H1 (cell line): ENCODE results near the gene AIRE. TPM values are rescaled to one million over a fixed set of nuclear protein-coding genes. Genes with fewer than 3 reads are reported as not detected.
A peak's percentile ranks its signal among the peaks of the same experiment; 100 is the strongest.

ENCODE experiments used
- CTCF ChIA-PET: fragments of 300-600 bp; sonication (Branson Sonifier 250); formaldehyde crosslinking; loops from one replicate; lab custom pipeline; 2021; ENCODE audit not compliant: partially characterized antibody; lab: Charles Lee
- POLR2A ChIA-PET: fragments of 300-600 bp; sonication (Branson Sonifier 250); formaldehyde crosslinking; loops from one replicate; lab custom pipeline; 2021; ENCODE audit warnings: inconsistent platforms; ENCODE audit not compliant: partially characterized antibody; lab: Charles Lee
- DNase-seq, 2 experiments: peaks; one replicate each; pipeline versions ENCODE4 v3.0.0 to v3.0.0-alpha.2; 2010 to 2022; ENCODE audit warnings: low spot score in 2 of 2, low read depth in 1 of 2, mixed read lengths in 1 of 2
- FAIRE-seq: peaks from 2 replicates; lab custom pipeline; 2011; peaks lifted over from hg19 to GRCh38; lab: Jason Lieb, UNC
- H2AFZ ChIP-seq: 2 replicates; pipeline ENCODE4 v1.8.1; 2012; ENCODE audit warnings: low read length, inconsistent platforms
- H2AK5ac ChIP-seq: 2 replicates; pipeline ENCODE4 v1.6.1; 2013; ENCODE audit warnings: low read depth, low read length
- H2BK120ac ChIP-seq: replicated peaks from 2 replicates; pipeline ENCODE3; 2013; ENCODE audit warnings: low read depth, low read length, inconsistent platforms
- H2BK12ac ChIP-seq: 2 replicates; pipeline ENCODE4 v1.6.1; 2013; ENCODE audit warnings: low read depth, low read length
- H2BK15ac ChIP-seq: 2 replicates; pipeline ENCODE4 v1.6.1; 2013; ENCODE audit warnings: low read length
- H2BK20ac ChIP-seq: 2 replicates; pipeline ENCODE4 v1.6.1; 2013; ENCODE audit warnings: low read length
- H2BK5ac ChIP-seq: 2 replicates; pipeline ENCODE4 v1.6.1; 2013; ENCODE audit warnings: low read depth, low read length
- H3K14ac ChIP-seq: 2 replicates; pipeline ENCODE4 v1.6.1; 2013; ENCODE audit warnings: inconsistent platforms; ENCODE audit not compliant: insufficient read length
- H3K18ac ChIP-seq: 2 replicates; pipeline ENCODE4 v1.6.1; 2013; ENCODE audit warnings: low read length; ENCODE audit errors: extremely low read depth
- H3K23ac ChIP-seq: 2 replicates; pipeline ENCODE4 v1.6.1; 2013; ENCODE audit warnings: inconsistent platforms; ENCODE audit not compliant: insufficient read length
- H3K23me2 ChIP-seq: 2 replicates; pipeline ENCODE4 v1.6.1; 2013; ENCODE audit warnings: low read depth, low read length
- H3K27ac ChIP-seq: 2 replicates; pipeline ENCODE4 v1.6.1; 2011; ENCODE audit warnings: low read depth, low read length, inconsistent platforms
- H3K27me3 ChIP-seq, 4 experiments: replicated peaks in 1 of 4; 1 replicate in 1 of 4; 2 replicates in 3 of 4; pipeline versions ENCODE4 v1.6.1 to v1.8.1; 2011 to 2013; ENCODE audit warnings: low read length in 3 of 4, mild to moderate bottlenecking in 3 of 4, inconsistent platforms in 2 of 4, mixed read lengths in 2 of 4, moderate library complexity in 1 of 4; ENCODE audit not compliant: control insufficient read depth in 3 of 4, insufficient read depth in 3 of 4; ENCODE audit errors: extremely low read depth in 1 of 4
- H3K36me3 ChIP-seq, 4 experiments: 2 replicates each; pipeline versions ENCODE4 v1.6.1 to v1.8.1; 2011 to 2013; ENCODE audit warnings: mild to moderate bottlenecking in 4 of 4, low read length in 3 of 4, moderate library complexity in 2 of 4, control low read depth in 1 of 4, inconsistent platforms in 1 of 4; ENCODE audit not compliant: insufficient read depth in 4 of 4, control insufficient read depth in 2 of 4
- H3K4ac ChIP-seq: replicated peaks from 2 replicates; pipeline ENCODE3; 2013; ENCODE audit warnings: low read length, low read depth, mixed read lengths, inconsistent platforms; ENCODE audit not compliant: insufficient read length
- H3K4me1 ChIP-seq, 4 experiments: replicated peaks in 1 of 4; 1 replicate in 1 of 4; 2 replicates in 3 of 4; pipeline versions ENCODE4 v1.6.1 to v1.8.1; 2011 to 2013; ENCODE audit warnings: low read length in 3 of 4, inconsistent platforms in 2 of 4, mixed read lengths in 1 of 4; ENCODE audit not compliant: insufficient read depth in 4 of 4, control insufficient read depth in 3 of 4
- H3K4me2 ChIP-seq, 2 experiments: 2 replicates each; pipeline versions ENCODE4 v1.6.1 to v1.8.1; 2011 to 2013; ENCODE audit warnings: low read depth in 2 of 2, low read length in 2 of 2, control low read depth in 1 of 2, inconsistent platforms in 1 of 2, mild to moderate bottlenecking in 1 of 2; ENCODE audit not compliant: insufficient read depth in 1 of 2
- H3K4me3 ChIP-seq, 4 experiments: fragments of 200-600, 300-600 bp in 1 of 4; sonication (generic), shearing (Covaris generic), sonication (Bioruptor Twin) in 1 of 4; 2 replicates each; pipeline versions ENCODE4 v1.5.1 to v1.8.1; 2011 to 2016; ENCODE audit warnings: low read length in 4 of 4, low read depth in 3 of 4, control low read depth in 2 of 4, inconsistent platforms in 2 of 4, mild to moderate bottlenecking in 2 of 4, mixed read lengths in 1 of 4, moderate library complexity in 1 of 4; ENCODE audit not compliant: insufficient read depth in 2 of 4; ENCODE audit errors: extremely low read depth in 1 of 4
- H3K56ac ChIP-seq: replicated peaks from 2 replicates; pipeline ENCODE3; 2013; ENCODE audit warnings: low read depth, mild to moderate bottlenecking, mixed read lengths, low read length, inconsistent platforms; ENCODE audit not compliant: insufficient read length
- H3K79me1 ChIP-seq: 2 replicates; pipeline ENCODE4 v1.6.1; 2013; ENCODE audit warnings: low read depth, low read length, control low read depth
- H3K79me2 ChIP-seq, 2 experiments: 2 replicates each; pipeline versions ENCODE4 v1.6.1 to v1.8.1; 2012 to 2013; ENCODE audit warnings: low read length in 2 of 2, mild to moderate bottlenecking in 2 of 2, inconsistent platforms in 1 of 2; ENCODE audit not compliant: insufficient read depth in 2 of 2, control insufficient read depth in 1 of 2
- H3K9ac ChIP-seq, 4 experiments: replicated peaks in 1 of 4; 1 replicate in 1 of 4; 2 replicates in 3 of 4; pipeline versions ENCODE4 v1.6.1 to v1.8.1; 2011 to 2013; ENCODE audit warnings: low read depth in 3 of 4, low read length in 3 of 4, control low read depth in 2 of 4, mild to moderate bottlenecking in 2 of 4, moderate library complexity in 2 of 4, inconsistent platforms in 1 of 4; ENCODE audit errors: extremely low read depth in 1 of 4
- H3K9me3 ChIP-seq, 2 experiments: 2 replicates each; pipeline versions ENCODE4 v1.6.1 to v1.8.1; 2012 to 2013; ENCODE audit warnings: mild to moderate bottlenecking in 2 of 2, moderate library complexity in 2 of 2, control low read depth in 1 of 2, inconsistent platforms in 1 of 2, low read depth in 1 of 2, low read length in 1 of 2, mixed read lengths in 1 of 2; ENCODE audit not compliant: insufficient read depth in 2 of 2
- H4K20me1 ChIP-seq, 2 experiments: replicated peaks in 1 of 2; 2 replicates each; pipeline versions ENCODE3 to v1.8.1; 2011 to 2013; ENCODE audit warnings: inconsistent platforms in 2 of 2, low read length in 2 of 2, mild to moderate bottlenecking in 1 of 2; ENCODE audit not compliant: insufficient read depth in 2 of 2, control insufficient read depth in 1 of 2
- H4K5ac ChIP-seq: 2 replicates; pipeline ENCODE4 v1.6.1; 2013; ENCODE audit warnings: low read length, low read depth, mixed read lengths, inconsistent platforms; ENCODE audit not compliant: insufficient read length
- H4K8ac ChIP-seq: 2 replicates; pipeline ENCODE4 v1.8.0; 2013; ENCODE audit warnings: mild to moderate bottlenecking, moderate library complexity, low read length, inconsistent platforms; ENCODE audit not compliant: insufficient read depth; ENCODE audit errors: extremely low read depth
- H4K91ac ChIP-seq: replicated peaks from 2 replicates; pipeline ENCODE3; 2013; ENCODE audit warnings: low read length, mixed read lengths, inconsistent platforms; ENCODE audit not compliant: insufficient read length
- CEBPB ChIP-seq: IDR thresholded peaks from 2 replicates; pipeline ENCODE4 v1.6.1; 2012; ENCODE audit warnings: low read depth, low read length
- JUN ChIP-seq: IDR thresholded peaks from 2 replicates; pipeline ENCODE4 v1.6.1; 2011; ENCODE audit warnings: low read depth, mild to moderate bottlenecking, improper control_type of control experiment, low read length
- JUND ChIP-seq: IDR thresholded peaks from 2 replicates; pipeline ENCODE4 v1.6.1; 2011; ENCODE audit warnings: mild to moderate bottlenecking, improper control_type of control experiment, low read length
- KDM4A ChIP-seq: IDR thresholded peaks from one replicate; pipeline ENCODE4 v1.7.1; 2012; ENCODE audit warnings: low read depth, mild to moderate bottlenecking, moderate library complexity, low read length, inconsistent platforms; ENCODE audit not compliant: severe bottlenecking
- NRF1 ChIP-seq: IDR thresholded peaks from 2 replicates; pipeline ENCODE4 v1.6.1; 2011; ENCODE audit warnings: mild to moderate bottlenecking, low read depth, low read length, improper control_type of control experiment
- PHF8 ChIP-seq: fragments of 200-600 bp; sonication (generic); conservative IDR thresholded peaks from 2 replicates; pipeline ENCODE4 v1.7.1; 2012; ENCODE audit warnings: low read depth, mild to moderate bottlenecking, inconsistent platforms, low read length, moderate library complexity
- POLR2A ChIP-seq, 2 experiments: IDR thresholded peaks; 1 replicate in 1 of 2; 2 replicates in 1 of 2; pipeline ENCODE4 v1.6.1; 2011; ENCODE audit warnings: low read depth in 2 of 2, low read length in 2 of 2, mild to moderate bottlenecking in 2 of 2; ENCODE audit errors: control extremely low read depth in 1 of 2
- RFX5 ChIP-seq: IDR thresholded peaks from 2 replicates; pipeline ENCODE4 v1.6.1; 2011; ENCODE audit warnings: low read depth, low read length, improper control_type of control experiment, borderline replicate concordance
- SIN3A ChIP-seq, 2 experiments: IDR thresholded peaks in 1 of 2; conservative IDR thresholded peaks in 1 of 2; 2 replicates each; pipeline ENCODE4 v1.6.1; 2011 to 2012; ENCODE audit warnings: low read length in 2 of 2, improper control_type of control experiment in 1 of 2, low read depth in 1 of 2, mild to moderate bottlenecking in 1 of 2
- SP1 ChIP-seq: IDR thresholded peaks from 2 replicates; pipeline ENCODE4 v1.6.1; 2011; ENCODE audit warnings: low read depth, low read length
- SP2 ChIP-seq: IDR thresholded peaks from 2 replicates; pipeline ENCODE4 v1.6.1; 2012; ENCODE audit warnings: mild to moderate bottlenecking, low read length, inconsistent platforms
- TAF1 ChIP-seq: IDR thresholded peaks from 2 replicates; pipeline ENCODE4 v1.6.1; 2011; ENCODE audit warnings: mild to moderate bottlenecking, low read depth, low read length
- TBP ChIP-seq: IDR thresholded peaks from 2 replicates; pipeline ENCODE4 v1.6.1; 2011; ENCODE audit warnings: low read depth, low read length, improper control_type of control experiment
- WGBS, 2 experiments: shearing (Covaris generic) in 1 of 2; methylation state at CpG; one replicate each; pipeline versions ENCODE4 v1.1.6 to v1.1.7; 2013 to 2015; ENCODE audit warnings: low lambda C conversion rate in 2 of 2, mixed read lengths in 2 of 2, inconsistent platforms in 1 of 2, low coverage in 1 of 2, missing lambda C conversion rate in 1 of 2; ENCODE audit not compliant: insufficient replicate concordance in 2 of 2, insufficient coverage in 1 of 2, insufficient read length in 1 of 2; ENCODE audit errors: extremely low coverage in 1 of 2, missing lambda C conversion rate in 1 of 2; 5-methylcytosine and 5-hydroxymethylcytosine counted together
- polyA plus RNA-seq, 7 experiments: library from polyadenylated mRNA; depleted of rRNA in 3 of 7; stranded (reverse) in 5 of 7; unstranded in 2 of 7; fragments of >200 nt in 5 of 7; fragments of 200-250 nt in 2 of 7; gene quantifications; 1 replicate in 5 of 7; 2 replicates in 1 of 7; 4 replicates in 1 of 7; pipeline versions ENCODE4 v1.2.1 to v1.2.3, GENCODE V29; 2011 to 2013; ENCODE audit warnings: missing spikeins in 2 of 7, mixed read lengths in 2 of 7
- total RNA-seq: library from RNA; stranded (reverse); fragmentation: NEBNext Ultra II Directional; extraction: Animal tissue kit (Norgen Biotek cat#: 25700); gene quantifications from 2 replicates; pipeline ENCODE4 v1.2.1, GENCODE V29; 2021

The AIRE gene
- total and polyA plus RNA-seq, 2 of the 8 experiments (the other 6 are each of a cell fraction or from before 2014, with no cell fraction given), result 0.09 TPM; not detected in 1

DNA sequence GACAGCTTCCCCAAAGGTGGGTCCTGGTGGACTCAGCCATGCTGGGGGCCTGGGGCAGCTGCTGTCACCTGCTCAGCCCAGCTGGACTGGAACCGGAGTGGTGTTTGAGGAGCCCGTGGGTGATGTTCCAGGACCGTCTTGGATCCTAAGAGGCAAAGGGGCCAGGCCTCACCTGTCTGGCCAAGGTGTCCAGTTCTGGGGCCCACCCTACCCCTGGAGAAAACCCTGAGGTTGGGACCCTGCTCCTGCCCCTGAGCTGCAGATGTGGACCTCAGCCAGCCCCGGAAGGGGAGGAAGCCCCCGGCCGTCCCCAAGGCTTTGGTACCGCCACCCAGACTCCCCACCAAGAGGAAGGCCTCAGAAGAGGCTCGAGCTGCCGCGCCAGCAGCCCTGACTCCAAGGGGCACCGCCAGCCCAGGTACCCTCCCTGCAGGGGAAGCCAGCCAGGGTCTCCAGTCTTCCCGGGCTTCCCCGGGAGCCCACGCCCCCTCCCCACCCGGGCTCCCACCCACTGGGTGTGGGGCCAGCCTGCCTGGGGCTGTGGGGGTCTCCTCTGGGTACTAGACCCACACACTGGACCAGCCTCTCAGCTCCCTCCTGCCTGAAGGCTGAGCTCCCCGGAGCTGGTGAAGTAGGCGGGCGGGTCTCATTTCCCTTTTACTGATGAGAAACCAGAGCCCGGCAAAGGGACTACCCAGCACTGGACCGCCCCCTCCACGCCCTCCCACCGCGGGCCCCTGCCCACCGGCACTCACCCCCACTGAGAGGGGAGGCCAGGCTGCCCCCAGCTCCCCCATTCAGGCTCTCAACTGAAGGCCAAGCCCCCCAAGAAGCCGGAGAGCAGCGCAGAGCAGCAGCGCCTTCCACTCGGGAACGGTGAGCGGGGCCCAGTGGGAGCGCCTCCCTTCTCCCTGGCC is 1.3 kb downstream of the AIRE start:
- Histone ChIP-seq H3K9ac (no peak overlapping the region), H3K23ac (no peak overlapping the region), H3K23me2 (no peaks in the 10 kb centered on the region; the same call in 1 of the 2 replicates), H2BK12ac (no peak overlapping the region), H2AK5ac (no peak overlapping the region), H4K20me1 (no peaks in the 10 kb centered on the region), H3K18ac (peak overlapping the region; percentile 32; the same call in 1 of the 2 replicates), H4K8ac (no peak overlapping the region), H3K27ac (no peak overlapping the region), H4K5ac (no peak overlapping the region), H3K79me1 (no peaks in the 10 kb centered on the region), H3K4me3 (no peak overlapping the region), H3K27me3 (peaks cover 0 to 28% (median 17%) of the 10 kb centered on the region in 4 experiments; a peak in 5 of 7 replicates), H3K79me2 (no peaks in the 10 kb centered on the region), H2BK120ac (no peak overlapping the region), H3K9me3 (no peaks in the 10 kb centered on the region), H2BK5ac (no peak overlapping the region), H2BK20ac (no peak overlapping the region), H3K14ac (no peak overlapping the region), H3K4me1 (peaks cover 0 to 23% (median 15%) of the 10 kb centered on the region in 4 experiments; a peak in 6 of 7 replicates), H3K4ac (no peak overlapping the region), H3K56ac (no peak overlapping the region), H2AFZ (no peak overlapping the region), H3K4me2 (no peak overlapping the region), H4K91ac (no peak overlapping the region), H3K36me3 (no peaks in the 10 kb centered on the region), H2BK15ac (no peak overlapping the region)
- CTCF ChIA-PET, result interaction anchor here (1.5 to 5.3 kb wide), 3 partner anchors 10 to 44 kb away, joined by 3 to 53 read pairs (median 11); no protein-coding TSS in a partner anchor
- FAIRE-seq, result no peak
- WGBS, 2 experiments, result 92% methylated on average over 22 of the region's 31 CpGs; no CpG with 5 or more reads in 1 of the 2 experiments
- no peak for DNase-seq
- POLR2A ChIA-PET, result no interaction called here
- no peak for TF ChIP-seq SP1
- no peak for TF ChIP-seq TAF1
- TF ChIP-seq KDM4A, result no peak
- TF ChIP-seq RFX5, result no peak
- TF ChIP-seq SP2, result no peak
- TF ChIP-seq JUN, result no peak
- no peak for TF ChIP-seq JUND
- TF ChIP-seq NRF1, result no peak
- TF ChIP-seq PHF8, result no peak
- TF ChIP-seq TBP, result no peak
- TF ChIP-seq CEBPB, result no peak
- TF ChIP-seq SIN3A (conservative IDR thresholded peaks at IDR 0.05 in 1 of 2, IDR thresholded peaks at IDR 0.05 in 1 of 2; ENCODE audit: low read depth in 1 of 2, low read length in 2 of 2), result no peak
- TF ChIP-seq POLR2A (IDR thresholded peaks at IDR 0.05; ENCODE audit: control extremely low read depth in 1 of 2, low read depth in 2 of 2, low read length in 2 of 2), result no peak
